NB4 (cell line): ENCODE measurements around the gene ABCA6.

ENCODE experiments used
- DNase-seq: peaks from one replicate; pipeline ENCODE4 v3.0.0; 2010; ENCODE audit warnings: low read depth
- H3K4me3 ChIP-seq: one replicate; pipeline ENCODE4 v1.5.1; 2011; ENCODE audit warnings: mild to moderate bottlenecking, low read depth, low read length, moderate library complexity
- CTCF ChIP-seq: IDR thresholded peaks from one replicate; pipeline ENCODE4 v1.5.1; 2012; ENCODE audit warnings: low read depth, low read length
- MAX ChIP-seq: IDR thresholded peaks from 2 replicates; pipeline ENCODE4 v1.6.1; 2011; ENCODE audit warnings: low read depth, low read length
- MYC ChIP-seq: IDR thresholded peaks from 2 replicates; pipeline ENCODE4 v1.6.1; 2011; ENCODE audit warnings: low read depth, low read length
- POLR2A ChIP-seq: IDR thresholded peaks from 2 replicates; pipeline ENCODE4 v1.6.1; 2011; ENCODE audit warnings: mild to moderate bottlenecking; ENCODE audit not compliant: insufficient read length; ENCODE audit errors: extremely low read depth

Gene ABCA6

GRCh38 chr17:69057280-69057679 lies 84.4 kb downstream of the ABCA6 start:
- no peak overlapping the region for H3K4me3 ChIP-seq
- no peak for DNase-seq
- TF ChIP-seq CTCF (no peak), MYC (no peak), POLR2A (no peak), MAX (no peak)

GRCh38 chr17:69056179-69056823 lies 85.4 kb downstream of the ABCA6 start:
- no peak overlapping the region for H3K4me3 ChIP-seq
- no peak for TF ChIP-seq POLR2A
- TF ChIP-seq MYC, result no peak
- no peak for TF ChIP-seq CTCF
- TF ChIP-seq MAX, result no peak
- no peak for DNase-seq

- no peak overlapping the region for H3K4me3 ChIP-seq
- DNase-seq, result no peak
- no peak for TF ChIP-seq MAX
- TF ChIP-seq MYC, result no peak
- no peak for TF ChIP-seq POLR2A
- no peak for TF ChIP-seq CTCF
Measured at GRCh38 chr17:69055334-69055733, 86.4 kb downstream of the ABCA6 start.

GRCh38 chr17:69050999-69051775 lies 90.5 kb downstream of the ABCA6 start:
- TF ChIP-seq CTCF, result no peak
- no peak for DNase-seq
- no peak overlapping the region for H3K4me3 ChIP-seq

GRCh38 chr17:69048634-69049033 lies 93.1 kb downstream of the ABCA6 start:
- DNase-seq, result peak; percentile 19
- TF ChIP-seq POLR2A (no peak), MAX (no peak), MYC (no peak), CTCF (no peak)
- H3K4me3 ChIP-seq, result no peak overlapping the region
